Stimulated activated CD4-positive, alpha-beta T cell treated with anti-CD3 and anti-CD28 coated beads, Interleukin-1b, Interleukin-23, amount 100 ng/mL, for 1 hour (primary cell): ENCODE results near the gene SLC26A4.

Experiments
- DNase-seq, 2 donors: peaks; one replicate each; pipeline ENCODE4 v3.0.0-alpha.2; 2020; ENCODE audit warnings: low read depth in 2 of 2

The SLC26A4 gene

DNA sequence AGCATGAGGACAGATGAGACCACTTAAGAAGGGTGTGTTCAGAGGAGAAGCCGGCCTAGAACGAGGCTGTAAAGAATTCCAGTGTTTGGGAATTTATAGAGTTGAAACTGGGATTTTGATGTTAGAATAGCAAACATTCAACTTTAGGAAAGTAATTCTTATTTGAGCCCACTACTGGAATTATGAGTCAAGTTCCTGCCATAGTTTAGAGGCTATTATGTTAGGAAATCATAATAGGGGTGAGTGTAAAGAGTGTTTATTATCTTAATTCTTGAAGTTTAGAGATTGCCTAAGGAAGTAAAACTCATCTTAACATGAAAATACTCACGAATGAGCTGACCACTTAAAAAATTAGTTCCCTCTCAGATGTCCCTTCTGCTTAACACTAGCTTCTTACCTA, 85.4 kb downstream of the SLC26A4 start:
- DNase-seq, result no peak

- no peak for DNase-seq
These were observed 90.5 kb downstream of the SLC26A4 start for GRCh38 chr7:107751113-107751512.

GRCh38 chr7:107754642-107755041, 94.0 kb downstream of the SLC26A4 start:
- DNase-seq, result no peak

DNA sequence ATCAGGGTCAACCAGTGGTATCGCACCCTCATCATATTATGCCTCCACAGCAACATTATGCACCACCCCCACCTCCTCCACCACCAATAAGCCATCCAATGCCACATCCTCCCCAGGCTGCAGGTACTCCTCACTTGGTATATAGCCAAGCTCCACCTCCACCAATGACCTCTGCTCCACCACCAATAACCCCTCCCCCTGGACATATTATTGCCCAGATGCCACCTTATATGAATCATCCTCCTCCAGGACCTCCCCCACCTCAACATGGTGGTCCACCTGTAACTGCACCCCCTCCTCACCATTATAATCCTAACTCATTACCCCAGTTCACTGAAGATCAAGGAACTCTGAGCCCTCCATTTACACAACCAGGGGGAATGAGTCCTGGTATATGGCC, 98.0 kb downstream of the SLC26A4 start:
- no peak for DNase-seq

- DNase-seq, result no peak
These were observed 106.8 kb downstream of the SLC26A4 start for GRCh38 chr7:107767391-107767790.
